Neural progenitor cell (in vitro differentiated cells): Measurements from ENCODE around the gene GP1BB. TPM values are rescaled to one million over a fixed set of nuclear protein-coding genes. Genes with fewer than 3 reads are reported as not detected.
"Not testable (repeated sequence)": the region's sequence is repeated elsewhere in the genome, so short reads cannot be mapped to it uniquely, and the experiment has no call there.

Experiments used
- DNase-seq: peaks from one replicate; pipeline ENCODE4 v3.0.0-alpha.2; 2016; ENCODE audit warnings: low spot score
- H2AFZ ChIP-seq: fragments of 200-600 bp; sonication (generic); replicated peaks from 2 replicates; pipeline ENCODE4 v1.6.1; 2016; ENCODE audit warnings: antibody characterized with exemption
- H3F3A ChIP-seq: fragments of 200-600 bp; sonication (generic); 2 replicates; pipeline ENCODE4 v1.6.1; 2016; ENCODE audit warnings: antibody characterized with exemption, low read depth
- H3K27ac ChIP-seq: fragments of 200-600 bp; sonication (generic); 2 replicates; pipeline ENCODE4 v1.5.1; 2016; ENCODE audit warnings: mild to moderate bottlenecking
- H3K27me3 ChIP-seq: fragments of 200-600 bp; sonication (generic); 2 replicates; pipeline ENCODE4 v1.6.1; 2016; ENCODE audit warnings: mild to moderate bottlenecking, moderate library complexity
- H3K36me3 ChIP-seq: fragments of 200-600 bp; sonication (generic); 2 replicates; pipeline ENCODE4 v1.5.1; 2016
- H3K4me1 ChIP-seq: fragments of 200-600 bp; sonication (generic); 2 replicates; pipeline ENCODE4 v1.6.1; 2016; ENCODE audit warnings: mixed run types
- H3K4me2 ChIP-seq: fragments of 200-600 bp; sonication (generic); 2 replicates; pipeline ENCODE4 v1.6.1; 2016
- H3K4me3 ChIP-seq: fragments of 200-600 bp; sonication (generic); 2 replicates; pipeline ENCODE4 v1.5.1; 2016
- H3K79me2 ChIP-seq: fragments of 200-600 bp; sonication (generic); 2 replicates; pipeline ENCODE4 v1.6.1; 2016; ENCODE audit warnings: low read depth
- H3K9ac ChIP-seq: fragments of 200-600 bp; sonication (generic); 2 replicates; pipeline ENCODE4 v1.6.1; 2016
- H3K9me3 ChIP-seq: fragments of 200-600 bp; sonication (generic); 2 replicates; pipeline ENCODE4 v1.5.1; 2016; ENCODE audit warnings: low read depth
- H4K20me1 ChIP-seq: fragments of 200-600 bp; sonication (generic); 2 replicates; pipeline ENCODE4 v1.6.1; 2016; ENCODE audit warnings: low read depth
- H3K27ac Mint-ChIP-seq: 3 replicates; pipeline ENCODE4 v1.8.0; 2021; ENCODE audit warnings: mixed read lengths
- H3K27me3 Mint-ChIP-seq: 2 replicates; pipeline ENCODE4 v1.8.0; 2022; ENCODE audit warnings: low read depth, mild to moderate bottlenecking, inconsistent platforms, moderate library complexity, mixed read lengths; ENCODE audit not compliant: insufficient read depth
- H3K36me3 Mint-ChIP-seq: 3 replicates; pipeline ENCODE4 v1.8.0; 2021; ENCODE audit warnings: mixed read lengths
- H3K4me1 Mint-ChIP-seq: 3 replicates; pipeline ENCODE4 v1.8.0; 2021; ENCODE audit warnings: mixed read lengths
- H3K4me3 Mint-ChIP-seq: 3 replicates; pipeline ENCODE4 v1.8.0; 2021; ENCODE audit warnings: mild to moderate bottlenecking, moderate library complexity, mixed read lengths
- H3K9me3 Mint-ChIP-seq: 3 replicates; pipeline ENCODE4 v1.8.0; 2020; ENCODE audit warnings: mixed read lengths
- EZH2 ChIP-seq: fragments of 200-600 bp; sonication (generic); IDR thresholded peaks from 2 replicates; pipeline ENCODE4 v1.6.1; 2017; ENCODE audit warnings: antibody characterized with exemption, mild to moderate bottlenecking, moderate library complexity
- EZH2phosphoT487 ChIP-seq: fragments of 200-600 bp; sonication (generic); IDR thresholded peaks from 2 replicates; pipeline ENCODE4 v1.6.1; 2017; ENCODE audit warnings: antibody characterized with exemption
- total RNA-seq: library from RNA; depleted of rRNA; stranded (reverse); fragments of >200 nt; gene quantifications from 2 replicates; pipeline ENCODE4 v1.2.3, GENCODE V29; 2015; ENCODE audit warnings: low replicate concordance
- TF ChIP-seq, protein P1 (sequence below): fragments of 200-600 bp; sonication (generic); IDR thresholded peaks from 2 replicates; pipeline ENCODE4 v1.5.1; 2017; ENCODE audit warnings: antibody characterized with exemption, mild to moderate bottlenecking

GP1BB gene
- total RNA-seq, 1 donor from 2014 or later: not detected

DNA sequence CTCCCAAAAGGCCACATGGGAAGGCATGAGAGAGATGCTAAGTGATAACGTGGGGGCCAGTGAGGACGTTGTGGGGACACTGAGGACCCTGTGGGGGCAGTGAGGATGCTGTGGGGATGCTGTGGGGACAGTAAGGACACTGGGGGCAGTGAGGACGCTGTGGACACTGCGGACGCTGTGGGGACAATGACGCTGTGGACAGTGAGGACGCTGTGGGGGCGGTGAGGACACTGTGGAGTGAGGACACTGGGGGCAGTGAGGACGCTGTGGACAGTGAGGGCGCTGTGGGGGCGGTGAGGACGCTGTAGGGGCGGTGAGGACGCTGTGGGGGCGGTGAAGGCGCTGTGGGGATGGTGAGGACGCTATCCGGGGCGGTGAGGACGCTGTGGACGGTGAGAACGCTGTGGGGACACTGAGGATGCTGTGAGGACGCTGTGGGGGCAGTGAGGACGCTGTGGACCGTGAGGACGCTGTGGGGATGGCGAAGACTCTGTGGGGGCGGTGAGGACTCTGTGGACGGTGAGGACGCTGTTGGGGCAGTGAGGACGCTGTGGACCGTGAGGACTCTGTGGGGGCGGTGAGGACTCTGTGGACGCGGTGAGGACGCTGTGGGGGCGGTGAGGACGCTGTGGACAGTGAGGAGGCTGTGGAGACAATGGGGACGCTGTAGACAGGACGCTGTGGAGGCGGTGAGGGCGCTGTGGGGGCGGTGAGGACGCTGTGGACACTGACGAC is 1.8 kb downstream of the GP1BB start:
- H2AFZ ChIP-seq: no peak overlapping the region
- peaks cover 17% of the 10 kb centered on the region for H3K36me3 Mint-ChIP-seq
- peaks cover 26% of the 10 kb centered on the region for H3K4me1 ChIP-seq
- H3K9me3 ChIP-seq: no peaks in the 10 kb centered on the region
- no peaks in the 10 kb centered on the region for H3K79me2 ChIP-seq
- H3K36me3 ChIP-seq: no peaks in the 10 kb centered on the region
- H3F3A ChIP-seq: peaks cover 19% of the 10 kb centered on the region
- peaks cover 100% of the 10 kb centered on the region for H3K27me3 ChIP-seq
- no peak overlapping the region for H3K4me3 ChIP-seq
- TF ChIP-seq, protein P1, sequence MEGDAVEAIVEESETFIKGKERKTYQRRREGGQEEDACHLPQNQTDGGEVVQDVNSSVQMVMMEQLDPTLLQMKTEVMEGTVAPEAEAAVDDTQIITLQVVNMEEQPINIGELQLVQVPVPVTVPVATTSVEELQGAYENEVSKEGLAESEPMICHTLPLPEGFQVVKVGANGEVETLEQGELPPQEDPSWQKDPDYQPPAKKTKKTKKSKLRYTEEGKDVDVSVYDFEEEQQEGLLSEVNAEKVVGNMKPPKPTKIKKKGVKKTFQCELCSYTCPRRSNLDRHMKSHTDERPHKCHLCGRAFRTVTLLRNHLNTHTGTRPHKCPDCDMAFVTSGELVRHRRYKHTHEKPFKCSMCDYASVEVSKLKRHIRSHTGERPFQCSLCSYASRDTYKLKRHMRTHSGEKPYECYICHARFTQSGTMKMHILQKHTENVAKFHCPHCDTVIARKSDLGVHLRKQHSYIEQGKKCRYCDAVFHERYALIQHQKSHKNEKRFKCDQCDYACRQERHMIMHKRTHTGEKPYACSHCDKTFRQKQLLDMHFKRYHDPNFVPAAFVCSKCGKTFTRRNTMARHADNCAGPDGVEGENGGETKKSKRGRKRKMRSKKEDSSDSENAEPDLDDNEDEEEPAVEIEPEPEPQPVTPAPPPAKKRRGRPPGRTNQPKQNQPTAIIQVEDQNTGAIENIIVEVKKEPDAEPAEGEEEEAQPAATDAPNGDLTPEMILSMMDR: no peak
- TF ChIP-seq EZH2 (no peak), EZH2phosphoT487 (no peak)
- H3K4me1 Mint-ChIP-seq: peaks cover 24% of the 10 kb centered on the region
- H3K27me3 Mint-ChIP-seq: peaks cover 76% of the 10 kb centered on the region
- H3K27ac ChIP-seq: no peak overlapping the region
- no peak for DNase-seq
- H3K4me3 Mint-ChIP-seq: peak overlapping the region; percentile 80
- H3K27ac Mint-ChIP-seq: peak overlapping the region; percentile 37
- H4K20me1 ChIP-seq: peaks cover 42% of the 10 kb centered on the region
- H3K9ac ChIP-seq: no peak overlapping the region
- no peak overlapping the region for H3K4me2 ChIP-seq
- peaks cover 25% of the 10 kb centered on the region for H3K9me3 Mint-ChIP-seq

DNA sequence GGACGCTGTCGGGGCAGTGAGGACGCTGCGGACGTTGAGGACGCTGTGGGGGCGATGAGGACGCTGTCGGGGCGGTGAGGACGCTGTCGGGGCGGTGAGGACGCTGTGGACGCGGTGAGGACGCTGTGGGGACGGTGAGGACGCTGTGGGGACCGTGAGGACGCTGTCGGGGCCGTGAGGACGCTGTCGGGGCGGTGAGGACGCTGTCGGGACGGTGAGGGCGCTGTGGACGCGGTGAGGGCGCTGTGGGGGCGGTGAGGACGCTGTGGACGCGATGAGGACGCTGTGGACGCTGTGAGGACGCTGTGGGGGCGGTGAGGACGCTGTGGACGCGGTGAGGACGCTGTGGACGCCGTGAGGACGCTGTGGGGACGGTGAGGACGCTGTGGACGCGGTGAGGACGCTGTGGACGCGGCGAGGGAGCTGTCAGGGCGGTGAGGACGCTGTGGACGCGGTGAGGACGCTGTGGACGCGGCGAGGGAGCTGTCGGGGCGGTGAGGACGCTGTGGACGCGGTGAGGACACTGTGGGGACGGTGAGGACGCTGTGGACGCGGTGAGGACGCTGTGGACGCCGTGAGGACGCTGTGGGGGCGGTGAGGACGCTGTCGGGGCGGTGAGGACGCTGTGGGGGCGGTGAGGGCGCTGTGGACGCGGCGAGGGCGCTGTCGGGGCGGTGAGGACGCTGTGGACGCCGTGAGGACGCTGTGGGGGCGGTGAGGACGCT is 2.9 kb downstream of the GP1BB start:
- peaks cover 97% of the 10 kb centered on the region for H3K27me3 ChIP-seq
- peaks cover 31% of the 10 kb centered on the region for H4K20me1 ChIP-seq
- H3K9me3 ChIP-seq, H3K79me2 ChIP-seq, H3K27ac Mint-ChIP-seq, H3K36me3 Mint-ChIP-seq, H3K4me3 ChIP-seq, DNase-seq, H3K36me3 ChIP-seq, H2AFZ ChIP-seq, H3K4me2 ChIP-seq, H3K9ac ChIP-seq, H3K4me3 Mint-ChIP-seq, H3K27ac ChIP-seq: not testable (repeated sequence)
- peaks cover 26% of the 10 kb centered on the region for H3K4me1 ChIP-seq
- peaks cover 19% of the 10 kb centered on the region for H3K9me3 Mint-ChIP-seq
- peak; percentile 73 for TF ChIP-seq EZH2
- peak; percentile 66 for TF ChIP-seq EZH2phosphoT487
- H3K4me1 Mint-ChIP-seq: peaks cover 20% of the 10 kb centered on the region
- H3F3A ChIP-seq: peaks cover 19% of the 10 kb centered on the region
- peaks cover 72% of the 10 kb centered on the region for H3K27me3 Mint-ChIP-seq

DNA sequence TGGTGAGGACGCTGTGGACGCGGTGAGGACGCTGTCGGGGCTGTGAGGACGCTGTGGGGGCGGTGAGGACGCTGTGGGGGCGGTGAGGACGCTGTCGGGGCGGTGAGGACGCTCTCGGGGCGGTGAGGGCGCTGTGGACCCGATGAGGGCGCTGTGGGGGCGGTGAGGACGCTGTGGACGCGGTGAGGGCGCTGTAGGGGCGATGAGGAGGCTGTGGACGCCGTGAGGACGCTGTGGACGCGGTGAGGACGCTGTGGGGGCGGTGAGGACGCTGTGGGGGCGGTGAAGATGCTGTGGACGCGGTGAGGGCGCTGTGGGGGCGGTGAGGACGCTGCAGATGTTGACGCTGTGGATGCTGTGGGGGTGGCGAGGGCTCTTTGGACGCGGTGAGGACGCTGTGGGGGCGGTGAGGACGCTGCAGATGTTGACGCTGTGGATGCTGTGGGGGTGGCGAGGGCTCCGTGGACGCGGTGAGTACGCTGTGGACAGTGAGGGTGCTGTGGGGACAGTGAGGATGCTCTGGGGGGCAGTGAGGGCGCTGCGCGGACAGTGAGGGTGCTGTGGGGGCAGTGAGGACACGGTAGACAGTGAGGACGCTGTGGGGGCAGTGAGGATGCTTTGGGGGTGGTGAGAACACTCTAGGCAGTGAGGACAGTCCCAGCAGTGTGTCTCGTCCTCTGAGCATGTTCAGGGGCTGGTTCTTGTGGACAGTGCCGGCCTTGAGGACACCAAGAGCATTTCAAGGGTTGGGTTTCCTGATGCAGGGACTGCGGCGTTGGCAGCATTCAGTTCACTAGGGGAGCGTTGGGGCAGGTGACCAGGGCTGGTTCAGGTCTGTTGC is 4.2 kb downstream of the GP1BB start:
- H3K27ac Mint-ChIP-seq: no peak overlapping the region
- H2AFZ ChIP-seq: no peak overlapping the region
- TF ChIP-seq EZH2: no peak
- TF ChIP-seq, protein P1: no peak
- no peak for TF ChIP-seq EZH2phosphoT487
- peaks cover 9% of the 10 kb centered on the region for H3K36me3 Mint-ChIP-seq
- no peak for DNase-seq
- peaks cover 11% of the 10 kb centered on the region for H3F3A ChIP-seq
- no peaks in the 10 kb centered on the region for H3K9me3 ChIP-seq
- H3K27me3 Mint-ChIP-seq: peaks cover 61% of the 10 kb centered on the region
- no peak overlapping the region for H3K4me2 ChIP-seq
- peaks cover 88% of the 10 kb centered on the region for H3K27me3 ChIP-seq
- H3K27ac ChIP-seq: no peak overlapping the region
- H3K4me1 ChIP-seq: peaks cover 16% of the 10 kb centered on the region
- no peak overlapping the region for H3K9ac ChIP-seq
- H3K4me1 Mint-ChIP-seq: peaks cover 15% of the 10 kb centered on the region
- no peaks in the 10 kb centered on the region for H3K79me2 ChIP-seq
- no peak overlapping the region for H3K4me3 ChIP-seq
- peaks cover 18% of the 10 kb centered on the region for H4K20me1 ChIP-seq
- H3K9me3 Mint-ChIP-seq: peaks cover 19% of the 10 kb centered on the region
- H3K4me3 Mint-ChIP-seq: peak overlapping the region; percentile 24
- no peaks in the 10 kb centered on the region for H3K36me3 ChIP-seq
